ENCODE results near the gene TTYH2.

- no peak for TF ChIP-seq CTCF (IDR thresholded peaks at IDR 0.05)
- TF ChIP-seq POLR2A (IDR thresholded peaks at IDR 0.05) = no peak
Observed at GRCh38 chr17:74228306-74228978, 15.1 kb downstream of the TTYH2 start.

Measured in vagina (tissue), 2 donors.